Skin of body (tissue), 2 donors: ENCODE data around the gene MAST4. TPM values are rescaled to one million over a fixed set of nuclear protein-coding genes. Genes with fewer than 3 reads are reported as not detected.

Experiments used
- DNase-seq: peaks from one replicate; lab custom pipeline; 2025; lab: John Stamatoyannopoulos, UW
- total RNA-seq: library from RNA; depleted of rRNA; stranded (reverse); fragments of >200 nt; gene quantifications from one replicate; pipeline ENCODE4 v1.2.3, GENCODE V29; 2014

The MAST4 gene
- total RNA-seq, 1 donor from 2014 or later, result 39.6 TPM

- no peak for DNase-seq
Measured at GRCh38 chr5:67037171-67037570, 441.0 kb downstream of the MAST4 start.

- DNase-seq, result no peak
Measured at GRCh38 chr5:67038817-67039603, 442.8 kb downstream of the MAST4 start.

DNA sequence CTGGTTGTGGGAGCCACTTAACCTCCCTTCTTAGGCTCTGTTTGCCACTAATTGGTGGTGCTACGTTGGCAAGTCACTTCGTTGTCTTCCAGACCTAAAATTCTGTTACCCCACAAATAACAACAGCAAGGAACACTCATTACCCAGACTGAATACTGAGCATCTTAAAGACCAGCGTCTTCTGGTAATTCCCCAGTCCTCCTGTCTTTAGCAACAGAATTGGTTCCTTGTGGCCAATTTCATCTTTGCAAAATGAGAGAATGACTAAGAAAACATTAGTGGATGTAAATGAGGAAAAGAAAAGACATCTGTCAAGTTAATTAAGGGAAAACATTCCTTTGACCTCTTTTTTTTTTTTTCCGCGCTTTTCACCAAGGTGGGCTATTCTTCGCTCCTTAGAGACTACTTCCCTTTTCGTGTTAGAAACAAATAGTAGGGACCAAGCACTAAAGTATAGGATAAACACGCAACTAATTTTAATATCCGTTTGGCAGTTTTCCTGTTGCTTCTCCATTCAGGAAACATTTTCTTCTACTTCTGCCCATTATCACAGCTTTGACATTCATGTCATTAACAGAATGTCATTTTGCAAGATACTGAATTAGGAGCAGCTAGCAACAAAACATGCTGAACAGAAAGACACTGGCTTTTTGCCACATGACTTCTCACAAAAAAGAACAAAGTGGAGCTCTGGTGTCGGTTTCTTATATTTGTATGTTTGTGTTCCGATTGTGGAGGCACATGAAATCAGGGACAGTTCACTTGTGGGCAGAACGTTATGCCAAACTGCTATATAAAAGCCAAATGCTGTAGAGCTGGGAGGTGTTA lies 446.2 kb downstream of the MAST4 start:
- DNase-seq, result no peak

GRCh38 chr5:67043796-67044511 lies 447.8 kb downstream of the MAST4 start:
- no peak for DNase-seq

DNA sequence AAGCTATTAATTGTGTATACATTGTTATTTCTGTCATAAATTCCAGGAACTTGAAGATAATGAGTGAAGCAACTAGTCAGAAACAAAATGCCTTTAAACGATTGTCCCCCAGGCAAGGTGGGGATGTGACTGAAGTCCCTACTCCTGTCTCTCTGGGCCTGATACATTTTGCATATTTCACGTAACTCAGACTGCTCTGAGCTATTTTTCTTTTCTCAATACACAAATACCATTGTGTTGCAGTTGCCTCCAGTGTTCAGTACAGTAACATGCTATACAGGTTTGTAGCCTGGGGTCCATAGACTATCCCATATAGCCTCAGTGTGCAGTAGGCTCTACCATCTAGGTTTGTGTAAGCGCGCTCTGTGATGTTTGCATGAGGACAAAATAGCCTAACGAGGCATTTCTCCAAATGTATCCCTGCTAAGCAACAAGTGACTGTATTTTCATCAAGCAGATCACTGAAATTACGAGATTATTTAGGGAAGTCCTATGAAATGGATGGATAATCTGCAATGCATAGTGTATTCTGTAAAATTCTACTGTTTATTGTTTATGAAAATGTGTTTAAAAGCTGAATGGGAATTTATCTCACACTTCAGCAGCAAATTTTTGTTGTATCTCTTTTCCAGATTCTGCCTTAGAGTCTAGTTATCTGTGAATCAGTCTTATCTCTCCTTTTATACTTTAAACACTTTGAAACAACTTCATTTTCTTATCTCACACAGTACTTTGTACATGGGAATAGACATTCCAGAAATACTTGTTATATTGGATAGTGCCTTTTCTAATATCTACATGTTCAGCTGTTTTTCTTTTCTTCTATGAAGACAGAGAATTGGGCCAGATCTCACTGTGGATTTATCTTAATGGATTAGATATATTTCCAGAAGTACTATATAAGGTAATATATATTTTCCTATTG lies 449.9 kb downstream of the MAST4 start:
- no peak for DNase-seq

GRCh38 chr5:67047160-67047559 lies 451.0 kb downstream of the MAST4 start:
- DNase-seq, result no peak

GRCh38 chr5:67047616-67048015 lies 451.4 kb downstream of the MAST4 start:
- no peak for DNase-seq

DNA sequence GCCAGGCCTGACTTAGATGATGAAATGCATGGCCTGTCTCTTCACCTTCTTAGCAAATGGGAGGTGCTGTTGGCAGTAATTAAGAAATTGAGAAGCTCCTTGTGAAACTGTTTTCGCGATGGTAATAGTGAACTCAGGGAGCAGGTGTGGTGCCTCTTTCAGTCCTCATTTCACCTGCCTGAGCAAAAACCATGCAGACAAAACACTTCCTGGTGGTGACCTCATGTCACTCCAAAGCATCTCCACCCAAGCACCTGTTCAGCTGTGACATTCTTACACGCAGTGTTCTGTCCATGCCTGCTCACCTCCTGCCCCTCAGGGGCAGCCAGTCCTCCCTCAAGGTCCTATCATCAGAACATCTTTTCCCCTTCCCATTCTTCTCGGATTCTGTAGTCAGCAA lies 453.9 kb downstream of the MAST4 start:
- DNase-seq, result no peak

DNA sequence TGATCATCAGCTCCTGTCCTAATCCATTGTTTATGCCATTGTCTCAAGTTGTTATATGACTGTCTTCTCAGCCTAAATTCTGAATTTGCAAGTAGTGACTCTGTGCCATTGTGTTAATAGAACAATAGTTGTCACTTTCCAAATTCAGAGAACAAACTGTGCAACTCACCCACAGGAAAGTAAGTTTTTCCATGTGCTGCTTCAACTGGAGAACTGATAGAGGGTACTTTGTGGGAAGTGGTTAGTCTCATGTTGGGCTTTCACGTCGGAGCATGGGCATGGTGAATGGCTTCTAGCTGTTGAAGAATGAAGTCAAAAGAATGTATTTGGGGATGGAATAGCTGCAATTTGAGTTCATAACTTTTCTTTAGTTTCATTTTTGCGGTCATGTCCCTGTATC lies 454.4 kb downstream of the MAST4 start:
- no peak for DNase-seq

GRCh38 chr5:67051164-67051563 lies 455.0 kb downstream of the MAST4 start:
- DNase-seq, result no peak

- DNase-seq, result no peak
Measured at GRCh38 chr5:67052034-67052433, 455.8 kb downstream of the MAST4 start.

DNA sequence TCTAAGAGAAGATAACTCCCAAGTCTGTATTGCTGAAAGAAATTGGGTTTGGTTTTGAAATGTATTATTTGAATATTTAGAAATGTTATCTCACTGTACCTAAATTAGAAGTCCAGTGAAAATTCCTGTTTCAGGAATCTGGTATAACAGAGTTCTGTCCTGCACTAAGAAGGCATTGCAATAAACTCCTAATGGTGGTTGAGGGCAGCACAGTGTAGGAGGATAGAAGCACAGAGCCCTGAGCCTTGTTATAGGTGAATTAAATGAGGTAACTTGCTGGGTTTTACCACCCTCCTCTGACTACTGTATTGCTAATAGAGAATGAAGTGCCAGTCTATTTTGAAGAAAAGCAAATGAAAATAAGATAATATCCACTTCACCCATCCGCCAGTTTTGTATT lies 457.0 kb downstream of the MAST4 start:
- no peak for DNase-seq

GRCh38 chr5:67058998-67059743 lies 463.0 kb downstream of the MAST4 start:
- DNase-seq, result no peak

DNA sequence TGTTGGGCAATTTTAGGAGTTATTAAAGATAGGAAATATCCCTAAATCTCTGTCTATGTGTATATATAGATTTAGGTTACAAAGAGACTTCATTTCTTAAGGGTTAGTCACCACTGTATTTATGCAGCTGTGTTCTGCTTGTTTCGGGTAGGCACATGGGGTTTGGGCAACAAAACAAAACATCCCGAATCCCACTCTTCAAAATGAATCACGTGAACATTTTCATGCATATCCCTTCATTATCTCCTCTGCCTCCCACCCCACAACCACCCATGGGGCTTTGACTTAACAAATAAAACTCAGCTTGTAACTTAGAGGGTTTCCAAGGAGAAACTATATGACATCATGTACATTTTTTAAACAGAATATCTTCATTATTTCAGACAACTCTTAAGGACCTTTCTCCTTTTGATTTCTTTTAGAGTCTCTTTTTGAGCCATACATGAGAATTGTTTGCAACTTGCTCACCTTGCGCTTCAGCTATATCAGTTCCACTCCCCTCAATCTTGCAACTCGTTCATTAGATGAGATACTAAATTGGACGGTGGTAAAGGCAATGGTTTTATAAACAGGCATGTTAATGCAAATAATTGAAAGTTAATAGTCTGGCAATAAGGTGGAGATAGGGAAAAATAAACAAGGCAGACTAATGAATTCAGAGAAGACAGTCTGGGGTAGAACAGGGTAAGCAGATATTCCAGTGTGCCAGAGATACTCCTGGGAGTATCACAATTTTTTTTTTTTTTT lies 463.7 kb downstream of the MAST4 start:
- DNase-seq, result no peak

DNA sequence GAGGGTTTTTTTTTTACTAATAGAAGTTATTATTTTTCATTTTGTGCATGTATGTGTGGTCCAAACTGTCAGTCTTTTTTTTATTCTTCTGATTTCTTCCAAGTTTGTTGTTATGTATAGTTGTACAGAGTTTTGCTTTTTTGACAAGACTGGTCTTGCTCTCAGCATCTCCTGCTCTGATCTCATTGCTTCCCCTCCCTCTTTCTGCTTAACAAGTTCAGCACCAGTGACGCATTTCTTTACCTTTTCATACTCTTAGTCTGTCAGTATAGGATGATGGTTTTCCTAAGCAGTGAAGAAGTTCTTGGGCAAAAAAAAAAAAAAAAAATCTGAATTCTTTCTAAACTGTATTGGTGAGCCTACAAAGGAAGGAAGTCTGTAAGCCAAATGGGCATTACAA lies 465.3 kb downstream of the MAST4 start:
- DNase-seq, result peak; percentile 16

DNA sequence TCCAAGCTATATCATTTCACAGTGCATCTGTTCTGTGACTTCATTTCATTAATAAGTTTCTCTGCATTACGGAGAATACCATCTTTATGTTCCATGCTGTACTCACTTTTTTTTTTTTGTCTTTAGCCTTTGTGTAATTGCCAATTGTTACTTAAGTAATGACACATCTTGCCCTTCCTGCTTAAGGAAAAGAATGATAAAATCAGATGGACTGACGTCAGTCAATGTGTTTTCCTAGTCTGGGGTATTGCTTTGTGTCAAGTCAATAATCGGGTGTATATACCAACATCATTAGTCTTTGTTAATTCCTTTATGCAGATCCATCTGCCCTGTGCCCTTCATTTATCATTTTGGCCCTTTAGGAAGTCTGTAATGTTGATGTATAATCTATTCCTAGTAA lies 466.9 kb downstream of the MAST4 start:
- no peak for DNase-seq

DNA sequence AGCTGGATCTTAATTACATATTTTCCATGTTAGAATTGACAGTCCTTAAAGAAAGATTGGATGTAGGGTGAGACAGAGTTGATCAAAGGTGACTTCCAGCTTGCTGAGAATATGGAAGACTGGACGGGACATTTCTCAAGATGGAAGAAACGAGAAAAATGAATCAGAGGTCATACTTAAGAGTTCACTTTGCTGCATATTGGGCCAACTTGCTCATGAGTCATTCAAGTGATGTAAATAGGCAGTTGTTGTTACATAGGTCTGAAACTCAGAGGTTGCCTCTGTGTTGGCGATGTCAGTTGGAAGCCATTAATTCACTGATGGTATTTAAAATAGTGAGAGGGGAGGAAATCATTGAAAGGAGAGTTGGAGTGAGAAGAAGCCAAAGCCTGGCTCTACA lies 467.6 kb downstream of the MAST4 start:
- DNase-seq, result no peak

DNA sequence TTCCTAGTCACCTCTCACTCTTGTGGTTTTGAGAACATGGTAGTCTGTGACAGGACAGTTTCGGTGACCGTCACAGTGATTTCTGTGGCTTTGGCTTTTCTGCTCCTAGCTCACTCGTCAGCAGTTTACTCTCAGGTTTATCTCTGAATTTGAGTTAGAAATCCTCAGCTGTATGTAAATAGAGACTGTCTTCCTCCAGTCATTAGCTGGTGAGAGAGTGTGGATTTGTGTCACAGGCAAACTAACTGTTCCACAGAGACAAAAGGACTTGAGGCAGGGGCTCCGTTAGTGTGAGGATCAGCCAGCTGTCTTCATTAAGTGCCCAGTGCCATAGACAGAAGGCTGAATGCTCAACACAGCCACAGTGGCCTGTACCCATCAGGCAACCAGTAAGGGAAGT lies 469.0 kb downstream of the MAST4 start:
- DNase-seq, result no peak

GRCh38 chr5:67065696-67066095 lies 469.5 kb downstream of the MAST4 start:
- DNase-seq, result no peak

DNA sequence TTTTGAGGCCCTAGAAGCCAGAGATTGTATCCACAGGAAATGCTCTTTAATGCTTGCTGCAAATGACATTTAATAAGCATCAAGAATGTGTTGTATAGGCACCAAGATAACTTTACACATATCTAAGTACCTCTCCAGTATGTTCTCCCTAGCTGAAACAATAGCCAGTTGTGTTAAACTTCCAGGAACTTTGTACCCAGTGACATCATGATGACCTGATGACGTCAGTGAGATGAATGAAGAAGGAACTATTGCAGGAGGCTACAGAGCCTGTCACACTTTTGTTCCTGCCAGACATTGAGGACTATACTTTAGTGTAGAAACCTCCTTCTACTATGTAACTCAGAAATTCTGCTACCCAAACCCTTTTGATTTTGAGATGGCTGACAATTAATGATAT lies 470.6 kb downstream of the MAST4 start:
- DNase-seq, result no peak
